ENCODE results near the gene CLECL1.

DNA sequence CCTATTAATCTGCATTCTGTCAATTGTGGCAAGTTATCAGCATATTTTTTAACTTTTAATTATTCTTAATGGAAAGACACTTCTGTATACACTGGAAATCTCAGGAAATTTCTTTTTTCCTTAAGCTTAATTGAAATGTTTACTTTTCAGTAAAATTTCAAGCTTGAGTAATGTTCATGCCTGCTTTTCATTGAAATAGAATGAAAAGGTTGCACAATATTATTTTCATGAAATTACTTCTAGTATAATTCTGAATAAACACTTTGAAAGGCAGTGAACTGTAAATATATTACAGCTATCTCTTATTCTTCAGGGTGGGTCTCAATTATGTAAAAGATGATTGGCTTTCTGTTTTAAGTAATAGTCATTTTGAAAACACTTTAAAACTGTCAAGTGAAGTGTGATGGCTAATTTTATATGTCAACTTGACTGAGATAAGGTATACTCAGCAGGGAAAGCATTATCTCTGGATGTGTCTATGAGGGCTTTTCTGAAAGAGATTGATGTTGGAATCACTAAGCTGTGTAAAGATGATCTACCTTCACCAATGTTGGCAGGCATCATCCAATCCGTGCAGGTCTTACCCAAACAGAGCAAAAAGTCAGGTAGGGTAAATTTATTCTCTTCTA, 33.5 kb downstream of the CLECL1 start:
- TF ChIP-seq, protein P1, sequence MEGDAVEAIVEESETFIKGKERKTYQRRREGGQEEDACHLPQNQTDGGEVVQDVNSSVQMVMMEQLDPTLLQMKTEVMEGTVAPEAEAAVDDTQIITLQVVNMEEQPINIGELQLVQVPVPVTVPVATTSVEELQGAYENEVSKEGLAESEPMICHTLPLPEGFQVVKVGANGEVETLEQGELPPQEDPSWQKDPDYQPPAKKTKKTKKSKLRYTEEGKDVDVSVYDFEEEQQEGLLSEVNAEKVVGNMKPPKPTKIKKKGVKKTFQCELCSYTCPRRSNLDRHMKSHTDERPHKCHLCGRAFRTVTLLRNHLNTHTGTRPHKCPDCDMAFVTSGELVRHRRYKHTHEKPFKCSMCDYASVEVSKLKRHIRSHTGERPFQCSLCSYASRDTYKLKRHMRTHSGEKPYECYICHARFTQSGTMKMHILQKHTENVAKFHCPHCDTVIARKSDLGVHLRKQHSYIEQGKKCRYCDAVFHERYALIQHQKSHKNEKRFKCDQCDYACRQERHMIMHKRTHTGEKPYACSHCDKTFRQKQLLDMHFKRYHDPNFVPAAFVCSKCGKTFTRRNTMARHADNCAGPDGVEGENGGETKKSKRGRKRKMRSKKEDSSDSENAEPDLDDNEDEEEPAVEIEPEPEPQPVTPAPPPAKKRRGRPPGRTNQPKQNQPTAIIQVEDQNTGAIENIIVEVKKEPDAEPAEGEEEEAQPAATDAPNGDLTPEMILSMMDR (conservative IDR thresholded peaks at IDR 0.05): no peak
- no peak for TF ChIP-seq ZFX (IDR thresholded peaks at IDR 0.05)

Data from C4-2B (cell line).